Activated CD8-positive, alpha-beta T cell treated with anti-CD3 and anti-CD28 coated beads for 36 hours (primary cell): ENCODE measurements around the gene AP2A2. TPM values are rescaled to one million over a fixed set of nuclear protein-coding genes. Genes with fewer than 3 reads are reported as not detected.

ENCODE experiments used
- ATAC-seq: fragments of 200-7000 bp; cut with Tn5 transposase; one replicate; pipeline ENCODE4 v1.10.0; 2021; ENCODE audit warnings: mild to moderate bottlenecking, moderate library complexity
- CTCF ChIA-PET: fragments of 350-600 bp; sonication (Branson Sonifier 250); formaldehyde crosslinking; loops from one replicate; lab custom pipeline; 2021; ENCODE audit warnings: antibody characterized with exemption; lab: Charles Lee
- POLR2A ChIA-PET: fragments of 350-600 bp; sonication (Branson Sonifier 250); formaldehyde crosslinking; loops from one replicate; lab custom pipeline; 2021; ENCODE audit warnings: antibody characterized with exemption; lab: Charles Lee
- DNase-seq: peaks from one replicate; pipeline ENCODE4 v3.0.0-alpha.2; 2020
- H3K27ac Mint-ChIP-seq: one replicate; pipeline ENCODE4 v1.8.0; 2021; ENCODE audit warnings: mild to moderate bottlenecking, mixed read lengths
- H3K27me3 Mint-ChIP-seq: one replicate; pipeline ENCODE4 v1.8.0; 2021; ENCODE audit warnings: mixed read lengths
- H3K36me3 Mint-ChIP-seq: one replicate; pipeline ENCODE4 v1.8.0; 2021; ENCODE audit warnings: low read depth, mixed read lengths
- H3K4me1 Mint-ChIP-seq: one replicate; pipeline ENCODE4 v1.8.0; 2021; ENCODE audit warnings: low read depth, mixed read lengths
- H3K4me3 Mint-ChIP-seq: one replicate; pipeline ENCODE4 v1.8.0; 2021; ENCODE audit warnings: mild to moderate bottlenecking, moderate library complexity, mixed read lengths
- H3K9me3 Mint-ChIP-seq: one replicate; pipeline ENCODE4 v1.8.0; 2021; ENCODE audit warnings: mixed read lengths
- intact Hi-C: fragments of 100-400 bp; cut with micrococcal nuclease; formaldehyde crosslinking; loops from one replicate; pipeline ENCODE4 v1.10.0; 2022
- total RNA-seq, 2 experiments: library from RNA; stranded (reverse); gene quantifications; one replicate each; pipeline ENCODE4 v1.2.3, GENCODE V29; 2021
- TF ChIP-seq, protein P1 (sequence below): fragments of 200-600 bp; IDR thresholded peaks from one replicate; pipeline ENCODE4 v1.8.0; 2022; ENCODE audit warnings: antibody characterized with exemption, mild to moderate bottlenecking

Gene AP2A2
- total RNA-seq, 2 experiments from 2014 or later: 34.0 to 34.6 TPM

DNA sequence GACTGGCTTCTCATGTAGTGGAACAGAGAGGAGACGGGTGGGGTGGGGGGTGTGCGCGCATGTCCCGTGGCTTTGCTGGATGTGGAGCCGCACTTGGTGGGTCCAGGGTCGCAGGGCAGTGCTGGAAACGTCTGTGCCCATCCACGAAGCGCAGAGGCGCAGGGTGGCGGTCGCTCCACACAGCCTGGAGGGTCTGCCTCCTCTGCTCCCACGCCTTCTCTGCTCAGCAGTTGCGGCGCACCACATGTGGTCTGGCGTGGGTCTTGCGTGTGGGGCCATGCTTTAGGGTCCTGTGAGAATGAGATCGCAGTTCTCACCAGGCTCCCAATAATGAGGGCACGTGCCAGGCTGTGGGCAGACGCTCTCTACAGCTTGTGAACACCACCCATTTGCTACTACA is 60.2 kb downstream of the AP2A2 start:
- DNase-seq (no peak), ATAC-seq (no peak)
- TF ChIP-seq, protein P1, sequence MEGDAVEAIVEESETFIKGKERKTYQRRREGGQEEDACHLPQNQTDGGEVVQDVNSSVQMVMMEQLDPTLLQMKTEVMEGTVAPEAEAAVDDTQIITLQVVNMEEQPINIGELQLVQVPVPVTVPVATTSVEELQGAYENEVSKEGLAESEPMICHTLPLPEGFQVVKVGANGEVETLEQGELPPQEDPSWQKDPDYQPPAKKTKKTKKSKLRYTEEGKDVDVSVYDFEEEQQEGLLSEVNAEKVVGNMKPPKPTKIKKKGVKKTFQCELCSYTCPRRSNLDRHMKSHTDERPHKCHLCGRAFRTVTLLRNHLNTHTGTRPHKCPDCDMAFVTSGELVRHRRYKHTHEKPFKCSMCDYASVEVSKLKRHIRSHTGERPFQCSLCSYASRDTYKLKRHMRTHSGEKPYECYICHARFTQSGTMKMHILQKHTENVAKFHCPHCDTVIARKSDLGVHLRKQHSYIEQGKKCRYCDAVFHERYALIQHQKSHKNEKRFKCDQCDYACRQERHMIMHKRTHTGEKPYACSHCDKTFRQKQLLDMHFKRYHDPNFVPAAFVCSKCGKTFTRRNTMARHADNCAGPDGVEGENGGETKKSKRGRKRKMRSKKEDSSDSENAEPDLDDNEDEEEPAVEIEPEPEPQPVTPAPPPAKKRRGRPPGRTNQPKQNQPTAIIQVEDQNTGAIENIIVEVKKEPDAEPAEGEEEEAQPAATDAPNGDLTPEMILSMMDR: no peak
- Mint-ChIP-seq H3K4me1 (no peaks in the 10 kb centered on the region), H3K9me3 (no peaks in the 10 kb centered on the region), H3K4me3 (no peak overlapping the region), H3K36me3 (peaks cover 8% of the 10 kb centered on the region), H3K27me3 (no peaks in the 10 kb centered on the region), H3K27ac (no peak overlapping the region)
- intact Hi-C loops: no loop called here
- POLR2A ChIA-PET: no interaction called here
- CTCF ChIA-PET: no interaction called here

- ATAC-seq: no peak
- H3K27ac Mint-ChIP-seq: no peak overlapping the region
- no peaks in the 10 kb centered on the region for H3K9me3 Mint-ChIP-seq
- H3K36me3 Mint-ChIP-seq: peaks cover 5% of the 10 kb centered on the region
- ChIA-PET CTCF (no interaction called here), POLR2A (no interaction called here)
- DNase-seq: no peak
- H3K4me3 Mint-ChIP-seq: no peak overlapping the region
- intact Hi-C loops: no loop called here
- H3K27me3 Mint-ChIP-seq: no peaks in the 10 kb centered on the region
- no peaks in the 10 kb centered on the region for H3K4me1 Mint-ChIP-seq
- TF ChIP-seq, protein P1: no peak
These were observed 60.7 kb downstream of the AP2A2 start for GRCh38 chr11:986270-986951.

GRCh38 chr11:986952-987305 is 61.3 kb downstream of the AP2A2 start:
- no peaks in the 10 kb centered on the region for H3K27me3 Mint-ChIP-seq
- peaks cover 5% of the 10 kb centered on the region for H3K36me3 Mint-ChIP-seq
- ChIA-PET CTCF (no interaction called here), POLR2A (no interaction called here)
- TF ChIP-seq, protein P1: no peak
- H3K27ac Mint-ChIP-seq: no peak overlapping the region
- ATAC-seq: no peak
- H3K4me1 Mint-ChIP-seq: no peaks in the 10 kb centered on the region
- no peaks in the 10 kb centered on the region for H3K9me3 Mint-ChIP-seq
- no peak for DNase-seq
- intact Hi-C loops: no loop called here
- no peak overlapping the region for H3K4me3 Mint-ChIP-seq

DNA sequence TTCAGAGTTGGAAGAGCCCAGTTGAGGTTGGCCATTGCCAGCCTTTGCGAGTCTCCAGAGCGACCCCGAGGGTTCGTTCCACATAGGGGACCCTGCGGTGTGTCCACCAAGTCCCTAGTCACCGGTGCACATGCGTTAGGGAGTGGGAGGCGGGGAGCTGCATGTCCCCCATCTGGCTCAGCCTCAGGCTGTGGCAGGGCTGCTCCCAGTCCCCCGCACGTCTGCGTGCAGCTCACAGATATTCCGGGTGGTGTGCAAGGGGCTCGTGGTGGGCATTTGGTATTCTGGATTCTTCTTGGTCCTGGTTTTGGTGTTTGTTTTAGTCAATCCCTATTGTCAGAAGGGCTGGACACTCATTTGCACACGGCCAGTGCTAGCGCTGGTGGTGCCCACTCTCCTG is 62.0 kb downstream of the AP2A2 start:
- CTCF ChIA-PET: no interaction called here
- intact Hi-C loops: no loop called here
- Mint-ChIP-seq H3K9me3 (no peaks in the 10 kb centered on the region), H3K36me3 (peaks cover 9% of the 10 kb centered on the region), H3K27ac (no peak overlapping the region), H3K27me3 (no peaks in the 10 kb centered on the region), H3K4me3 (no peak overlapping the region), H3K4me1 (no peaks in the 10 kb centered on the region)
- POLR2A ChIA-PET: no interaction called here
- TF ChIP-seq, protein P1: no peak
- ATAC-seq (no peak), DNase-seq (no peak)

- DNase-seq (no peak), ATAC-seq (no peak)
- H3K4me1 Mint-ChIP-seq: peaks cover 2% of the 10 kb centered on the region
- ChIA-PET CTCF (no interaction called here), POLR2A (no interaction called here)
- peaks cover 12% of the 10 kb centered on the region for H3K36me3 Mint-ChIP-seq
- H3K9me3 Mint-ChIP-seq: no peaks in the 10 kb centered on the region
- intact Hi-C loops: no loop called here
- TF ChIP-seq, protein P1: no peak
- H3K27me3 Mint-ChIP-seq: no peaks in the 10 kb centered on the region
- no peak overlapping the region for H3K4me3 Mint-ChIP-seq
- no peak overlapping the region for H3K27ac Mint-ChIP-seq
These were observed 64.4 kb downstream of the AP2A2 start for GRCh38 chr11:990101-990500.
